ENCODE results near the gene NR0B1.

The NR0B1 gene

GRCh38 chrX:30313322-30313721 lies 4.1 kb upstream of the NR0B1 start:
- Histone ChIP-seq H3K27me3 (replicated peaks) (peaks cover 2% of the 10 kb centered on the region), H3K36me3 (replicated peaks) (no peaks in the 10 kb centered on the region), H3K4me3 (ENCODE audit: low read depth, low read length) (no peak overlapping the region), H3K27ac (no peak overlapping the region)
- DNase-seq: no peak
- in situ Hi-C loops (cut with HindIII; ENCODE audit: low pct_ligation_motif_present, low sequenced_read_pairs): no loop called here
- no peak for TF ChIP-seq CTCF (IDR thresholded peaks at IDR 0.05; ENCODE audit: low read depth, low read length, missing control alignments)

- no peak for DNase-seq
- in situ Hi-C loops (cut with HindIII; ENCODE audit: low pct_ligation_motif_present, low sequenced_read_pairs): no loop called here
- Histone ChIP-seq H3K4me3 (ENCODE audit: low read depth, low read length) (no peak overlapping the region), H3K27ac (no peak overlapping the region), H3K36me3 (replicated peaks) (no peaks in the 10 kb centered on the region), H3K27me3 (replicated peaks) (peaks cover 3% of the 10 kb centered on the region)
- no peak for TF ChIP-seq CTCF (IDR thresholded peaks at IDR 0.05; ENCODE audit: low read depth, low read length, missing control alignments)
These were observed 3.7 kb upstream of the NR0B1 start for GRCh38 chrX:30312858-30313257.

- no peaks in the 10 kb centered on the region for H3K36me3 ChIP-seq (replicated peaks)
- DNase-seq: no peak
- no peak overlapping the region for H3K27ac ChIP-seq
- no peak overlapping the region for H3K4me3 ChIP-seq (ENCODE audit: low read depth, low read length)
- no peak for TF ChIP-seq CTCF (IDR thresholded peaks at IDR 0.05; ENCODE audit: low read depth, low read length, missing control alignments)
- peaks cover 3% of the 10 kb centered on the region for H3K27me3 ChIP-seq (replicated peaks)
- in situ Hi-C loops (cut with HindIII; ENCODE audit: low pct_ligation_motif_present, low sequenced_read_pairs): no loop called here
These were observed 1.4 kb upstream of the NR0B1 start for GRCh38 chrX:30310429-30311206.

- Histone ChIP-seq H3K36me3 (replicated peaks) (no peaks in the 10 kb centered on the region), H3K27me3 (replicated peaks) (peaks cover 3% of the 10 kb centered on the region), H3K27ac (no peak overlapping the region), H3K4me3 (ENCODE audit: low read depth, low read length) (peak overlapping the region; percentile 41)
- peak; percentile 48 for TF ChIP-seq CTCF (IDR thresholded peaks at IDR 0.05; ENCODE audit: low read depth, low read length, missing control alignments)
- in situ Hi-C loops (cut with HindIII; ENCODE audit: low pct_ligation_motif_present, low sequenced_read_pairs): no loop called here
- no peak for DNase-seq
These were observed 689 bp downstream of the NR0B1 start for GRCh38 chrX:30308263-30309138.

- DNase-seq: no peak
- peaks cover 3% of the 10 kb centered on the region for H3K27me3 ChIP-seq (replicated peaks)
- no peak for TF ChIP-seq CTCF (IDR thresholded peaks at IDR 0.05; ENCODE audit: low read depth, low read length, missing control alignments)
These were observed 1.7 kb downstream of the NR0B1 start for GRCh38 chrX:30307466-30307865.

More at GRCh38 chrX:30307466-30307865, 1.7 kb downstream of the NR0B1 start:
- Histone ChIP-seq H3K4me3 (ENCODE audit: low read depth, low read length) (no peak overlapping the region), H3K36me3 (replicated peaks) (no peaks in the 10 kb centered on the region), H3K27ac (no peak overlapping the region)
- in situ Hi-C loops (cut with HindIII; ENCODE audit: low pct_ligation_motif_present, low sequenced_read_pairs): no loop called here
